GM03348 (cell line): ENCODE results near the gene STIP1.

Source experiments
- DNase-seq: peaks from one replicate; pipeline ENCODE4 v3.0.0; 2012; ENCODE audit warnings: low spot score

STIP1 gene

DNA sequence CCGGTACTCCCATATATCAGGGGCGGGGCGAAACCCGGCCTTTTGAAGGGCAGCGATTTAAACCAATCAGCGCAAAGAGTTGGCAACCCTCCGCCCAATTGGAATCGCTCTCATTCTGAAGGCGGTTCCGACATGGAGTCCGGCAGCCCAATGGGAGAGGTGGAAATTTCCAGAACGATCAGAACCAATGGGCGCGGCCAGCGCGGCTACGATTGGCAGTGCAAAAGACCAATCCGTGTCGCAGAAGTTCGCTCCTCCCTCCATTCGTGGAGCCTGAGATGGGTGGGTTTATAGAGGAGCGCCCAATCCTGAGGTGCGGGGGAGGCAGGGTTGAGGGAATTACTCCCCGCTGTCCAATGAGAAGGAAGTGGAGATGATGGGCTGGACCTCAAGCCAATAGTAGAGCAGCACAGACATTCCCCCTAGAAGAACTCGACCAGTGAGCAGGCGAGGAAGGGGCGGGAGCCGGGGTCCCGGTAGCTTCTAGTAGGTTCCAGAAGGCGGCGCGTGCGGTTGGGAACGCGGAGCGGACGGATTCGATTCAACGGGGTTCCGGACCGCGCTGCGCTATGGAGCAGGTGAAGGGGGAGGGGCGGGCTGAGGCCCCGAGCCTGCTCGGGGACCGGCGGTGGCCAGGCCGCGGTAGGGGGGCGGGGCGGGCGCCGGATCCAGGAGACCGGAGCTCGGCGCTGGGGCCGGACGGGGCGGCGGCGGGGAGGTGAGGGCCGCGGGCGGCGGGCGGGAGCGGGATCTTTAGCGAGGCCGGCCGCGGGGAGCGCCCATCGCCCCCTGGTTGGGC, at the start of gene STIP1:
TSS of gene STIP1 (plus strand) at position 479 of the 799 bp plus-strand sequence. CDS start at position 570, 91 bp downstream.
- DNase-seq: peak; percentile 99

DNA sequence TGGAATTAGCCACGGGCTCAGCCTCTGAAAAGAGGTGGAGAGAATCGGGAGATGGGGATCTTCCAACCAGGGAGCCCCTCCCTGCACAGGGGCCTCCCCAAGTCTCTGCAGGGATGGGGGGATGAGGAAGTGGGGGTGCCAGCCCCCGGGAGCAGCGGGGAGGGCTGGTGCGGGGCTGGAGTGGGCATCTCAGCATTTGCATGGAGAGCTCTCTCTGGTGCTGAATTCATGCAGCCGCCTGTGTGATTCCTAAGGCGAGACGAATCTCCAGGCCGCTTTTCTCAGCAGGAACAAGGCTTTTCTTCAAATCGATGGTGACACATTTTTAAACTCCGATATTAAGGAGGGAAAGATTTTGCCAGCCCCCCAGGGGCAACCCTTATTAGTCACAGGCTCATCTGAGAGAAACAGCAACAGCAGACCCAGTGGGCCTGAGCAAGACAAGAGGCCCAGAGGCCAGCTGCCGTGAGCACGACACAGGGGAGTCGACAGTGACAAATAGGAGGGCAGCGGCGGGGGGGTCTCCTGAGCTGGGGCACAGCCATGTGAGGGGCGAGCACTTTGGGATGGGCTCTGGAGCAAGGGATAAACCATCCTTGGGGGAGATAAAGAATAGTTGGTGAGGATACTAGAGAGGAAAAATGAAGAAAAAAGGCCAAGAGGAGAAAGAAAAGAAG, 49.1 kb upstream of the STIP1 start:
- DNase-seq: no peak

DNA sequence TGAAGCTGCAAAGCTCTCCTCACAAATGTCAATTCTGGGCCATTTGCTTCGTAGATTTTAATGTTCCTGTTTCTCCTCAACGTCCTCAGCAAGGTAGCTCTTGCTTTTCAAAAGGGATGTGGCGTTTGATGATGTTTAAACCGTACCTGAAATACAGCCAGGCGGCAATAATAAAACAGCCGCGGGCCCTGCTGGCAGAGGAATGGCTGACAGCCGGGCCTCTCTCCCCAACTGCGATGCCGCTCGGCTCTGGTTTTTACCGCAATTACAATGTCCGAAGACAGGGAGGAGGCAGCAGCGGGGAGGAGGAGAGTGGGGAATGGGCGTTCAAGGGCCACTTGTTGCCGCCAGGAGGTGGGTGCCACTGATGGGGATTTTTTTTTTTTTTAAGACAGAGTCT, 47.6 kb upstream of the STIP1 start:
- no peak for DNase-seq

DNA sequence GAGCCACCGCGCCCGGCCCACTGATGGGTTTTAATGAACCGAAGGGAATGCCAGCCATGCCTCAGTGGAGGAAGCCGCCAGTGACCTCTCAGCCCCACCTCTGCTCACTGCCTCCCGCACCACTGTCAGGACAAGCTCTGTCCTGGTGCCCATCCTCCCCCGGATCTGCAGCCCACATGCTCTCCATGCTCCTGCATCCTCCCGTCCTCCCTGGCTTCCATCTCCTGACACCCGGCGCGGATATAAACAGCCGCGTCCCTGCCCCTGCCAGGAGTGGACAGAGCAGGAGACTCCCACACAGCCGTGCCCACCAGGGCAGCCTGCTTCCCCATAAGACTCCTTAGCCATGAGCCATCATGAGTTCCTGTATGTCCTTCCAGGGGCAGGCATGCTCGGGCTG, 46.9 kb upstream of the STIP1 start:
- no peak for DNase-seq

DNA sequence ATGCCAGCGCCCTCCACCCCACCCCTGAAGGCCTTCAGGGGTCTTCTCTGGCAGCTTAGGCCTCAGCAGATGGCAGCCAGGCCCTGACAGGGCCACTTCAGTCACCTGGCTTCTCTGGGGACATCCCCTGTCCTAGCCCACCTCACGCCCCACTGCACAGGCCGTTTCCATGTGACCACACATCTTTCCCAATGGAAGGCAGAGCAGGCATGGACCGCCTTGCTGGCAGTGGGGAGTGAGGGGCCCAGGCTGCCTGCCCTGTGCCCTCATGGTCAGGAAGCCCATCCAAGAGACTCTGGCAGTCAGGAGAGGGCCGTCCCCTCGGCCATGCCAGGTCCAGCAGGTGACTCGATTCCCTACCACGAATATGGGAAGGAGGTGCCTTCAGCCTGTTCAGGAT, 45.9 kb upstream of the STIP1 start:
- no peak for DNase-seq

DNA sequence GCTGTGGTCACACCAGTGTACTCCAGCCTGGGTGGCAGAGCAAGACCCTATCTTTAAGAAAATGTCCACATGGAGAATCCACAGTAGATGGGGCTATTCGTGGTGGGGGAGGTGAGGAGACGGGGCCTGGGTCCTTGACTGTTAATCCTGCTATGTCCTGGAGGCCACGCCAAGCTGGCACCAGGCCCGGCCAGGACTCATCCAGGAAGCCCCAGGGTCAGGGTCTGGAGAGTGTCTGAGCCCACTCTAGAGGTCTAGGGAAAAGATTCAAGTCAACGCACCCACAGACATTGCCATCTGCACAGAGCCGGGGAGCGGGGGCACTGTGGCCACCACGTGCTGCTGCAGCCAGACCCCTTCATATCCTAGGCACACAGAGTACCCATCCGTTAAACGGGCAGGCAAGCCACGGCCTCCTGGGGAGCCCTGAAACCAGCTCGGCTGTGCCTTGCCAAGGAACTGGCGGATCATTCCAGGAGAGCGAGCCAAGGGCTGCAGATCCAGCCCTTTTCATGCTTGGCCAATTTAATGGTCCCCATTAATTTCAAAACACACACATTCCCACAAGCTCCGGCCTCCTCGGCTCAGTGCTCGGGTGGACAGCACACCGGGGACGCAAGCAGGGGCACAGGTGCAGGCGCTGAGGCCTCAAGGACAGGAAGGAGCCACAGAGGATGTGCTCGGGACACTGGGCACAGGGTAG, 44.7 kb upstream of the STIP1 start:
- no peak for DNase-seq

DNA sequence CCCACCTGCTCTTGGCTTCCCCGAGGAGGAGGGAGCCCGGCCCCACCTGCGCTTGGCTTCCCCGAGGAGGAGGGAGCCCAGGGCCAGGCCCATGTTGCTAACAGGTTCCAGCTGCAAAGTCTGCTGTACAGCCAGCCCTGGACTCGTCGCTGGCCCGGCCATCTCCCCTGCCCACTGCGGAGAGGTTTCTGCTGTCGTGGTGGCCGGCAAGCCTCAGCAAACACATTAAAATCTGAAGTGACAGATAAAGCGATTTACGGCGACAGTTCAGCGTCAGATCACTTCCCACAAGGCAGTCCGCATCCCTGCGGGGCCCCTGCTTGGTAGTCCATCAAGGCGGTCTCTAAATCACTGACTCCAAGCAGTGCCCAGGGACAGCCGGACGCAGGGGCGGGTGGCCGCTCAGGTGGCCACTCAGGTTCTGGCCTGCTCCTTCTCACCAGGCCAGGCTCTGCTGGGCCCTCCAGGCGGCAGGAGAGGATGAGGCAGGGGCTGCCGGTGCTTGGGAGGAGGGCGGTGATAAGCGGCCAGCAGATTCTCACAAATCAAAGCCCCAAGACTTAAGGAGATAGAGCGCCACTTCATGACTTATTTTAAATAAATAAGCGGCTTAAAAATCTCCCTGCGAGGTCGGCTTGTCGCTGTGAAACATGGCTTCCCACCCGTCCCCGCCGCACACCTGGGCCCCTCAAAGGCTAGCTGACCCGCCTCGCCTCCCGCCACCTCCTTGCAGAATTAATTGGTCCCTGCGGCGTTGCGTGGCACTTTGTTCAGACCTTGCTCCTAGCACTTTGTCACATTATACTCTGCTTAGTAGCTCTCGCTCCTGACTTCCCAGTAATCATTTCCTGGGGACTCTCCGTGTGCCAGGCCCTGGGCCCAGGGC, 41.1 kb upstream of the STIP1 start:
- DNase-seq: no peak

DNA sequence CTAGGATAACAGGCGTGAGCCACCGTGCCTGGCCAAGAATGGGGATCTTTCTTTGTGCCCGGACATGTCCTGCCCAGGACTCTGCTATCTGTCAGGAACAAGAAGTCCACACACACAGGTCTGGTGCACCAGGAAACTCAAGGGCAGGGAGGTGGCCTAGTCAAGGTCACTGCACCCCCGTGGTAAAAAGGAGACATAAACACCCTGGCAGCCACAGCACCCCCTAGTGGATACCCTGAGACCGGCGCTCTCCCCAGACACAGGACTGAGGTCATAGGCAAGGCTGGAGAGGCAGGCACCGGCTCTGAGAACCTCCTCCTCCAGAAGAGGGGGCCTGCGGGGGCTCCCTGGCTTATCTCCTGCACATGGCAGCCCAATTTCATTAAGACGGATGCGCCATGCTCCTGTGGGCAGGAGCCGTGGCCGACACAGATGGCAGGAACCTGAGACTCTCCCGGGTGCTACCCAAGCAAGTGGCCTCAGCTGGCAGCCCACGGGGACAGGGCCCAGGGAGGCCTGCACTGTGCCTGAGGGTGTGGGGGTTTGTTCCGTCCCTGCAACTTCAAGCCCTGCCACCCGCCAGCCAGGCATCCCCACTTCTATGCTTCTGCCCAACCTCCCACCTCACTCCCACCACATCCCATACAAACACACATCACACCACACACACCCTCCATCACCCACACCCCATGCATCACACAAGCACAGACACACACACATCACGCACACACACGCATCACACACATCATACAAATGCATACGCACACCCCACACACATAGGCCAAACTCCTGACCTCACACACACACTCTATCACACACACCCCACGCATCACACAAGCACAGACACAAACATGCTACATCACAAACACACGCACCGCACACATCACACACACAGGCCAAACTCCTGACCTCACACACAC, 39.7 kb upstream of the STIP1 start:
- peak; percentile 84 for DNase-seq

DNA sequence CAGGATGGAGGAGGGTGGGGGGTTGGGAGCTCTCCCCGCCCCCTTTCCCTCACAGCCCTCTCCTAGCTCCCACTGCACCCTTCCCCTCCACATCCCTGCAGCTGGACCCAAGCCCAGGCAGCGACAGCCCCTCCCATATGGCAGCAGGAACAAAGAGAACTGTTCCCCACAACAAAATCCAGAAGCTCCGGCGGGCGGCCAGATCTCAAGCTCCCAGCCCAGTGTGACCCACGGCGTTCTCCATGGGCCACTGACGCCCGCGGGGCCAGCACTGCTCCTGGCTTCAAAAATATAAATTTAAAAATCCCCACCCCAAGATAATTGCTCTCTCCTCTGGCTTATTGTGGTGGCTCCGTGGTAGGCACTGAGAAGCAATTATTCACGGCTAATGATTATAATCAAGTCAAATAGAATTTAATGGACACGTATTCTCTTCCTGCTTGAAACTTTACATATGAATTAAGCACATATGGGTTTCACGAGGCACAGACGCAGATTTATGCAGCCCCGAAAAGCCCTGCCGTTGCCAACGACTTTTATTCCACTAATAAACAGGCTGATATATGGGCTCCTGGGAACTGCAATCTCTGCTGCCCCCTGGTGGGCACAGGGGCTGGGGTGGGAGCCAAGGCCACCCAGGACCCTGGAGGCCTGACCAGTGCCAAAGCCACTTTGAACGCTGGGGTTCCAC, 37.6 kb upstream of the STIP1 start:
- peak; percentile 93 for DNase-seq

DNA sequence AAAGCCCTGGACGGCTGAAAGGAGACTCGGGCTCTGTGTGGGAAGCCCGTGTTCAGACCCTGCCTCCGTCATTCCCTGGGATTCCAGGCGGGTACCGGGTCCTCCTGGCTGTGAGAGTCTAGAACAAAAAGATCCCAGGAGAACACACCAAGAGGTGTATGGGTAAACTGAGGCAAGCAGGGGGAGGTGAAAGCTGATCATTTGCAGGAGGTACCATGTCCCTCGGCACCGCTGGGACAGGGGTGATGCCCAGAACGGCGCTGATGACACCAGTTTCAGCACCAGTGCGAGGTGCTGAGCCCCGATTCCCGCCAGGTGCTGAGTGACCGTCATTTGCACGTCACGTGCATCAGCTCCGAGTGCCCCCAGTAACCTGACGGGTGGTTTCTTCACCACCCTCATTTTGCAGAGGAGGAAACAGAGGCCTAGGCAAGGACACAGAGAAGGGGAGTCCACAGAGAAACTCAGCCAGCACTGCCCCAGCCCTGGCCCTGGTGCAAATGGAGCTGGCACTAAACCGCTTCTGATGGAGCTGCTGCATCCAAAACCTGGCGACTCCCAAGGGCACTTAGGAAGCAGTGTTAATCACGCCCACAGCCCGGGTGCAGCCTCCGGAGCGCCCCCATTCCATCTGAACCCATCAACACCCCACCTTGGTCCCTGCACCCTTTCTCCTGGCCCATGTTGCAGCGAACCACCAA, 36.9 kb upstream of the STIP1 start:
- no peak for DNase-seq

DNA sequence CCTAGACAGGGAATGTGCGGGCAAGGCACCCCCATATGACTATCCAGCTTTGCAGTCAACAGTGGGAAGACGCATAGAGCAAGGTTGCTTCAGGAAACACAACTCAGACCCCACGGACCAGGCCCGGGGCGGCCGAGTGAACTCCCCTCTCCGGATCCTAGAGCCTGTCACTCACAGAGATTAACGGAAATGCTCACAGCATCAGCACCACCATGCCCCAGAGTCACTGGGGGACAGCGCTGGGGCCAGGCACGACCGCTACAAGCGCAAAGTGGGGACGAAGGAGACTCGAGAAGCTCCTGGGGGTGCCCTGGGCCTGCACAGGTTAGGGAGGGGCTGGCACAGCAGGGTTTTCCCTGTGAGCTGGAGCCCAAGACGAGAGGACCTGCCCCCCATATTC, 35.9 kb upstream of the STIP1 start:
- DNase-seq: no peak

DNA sequence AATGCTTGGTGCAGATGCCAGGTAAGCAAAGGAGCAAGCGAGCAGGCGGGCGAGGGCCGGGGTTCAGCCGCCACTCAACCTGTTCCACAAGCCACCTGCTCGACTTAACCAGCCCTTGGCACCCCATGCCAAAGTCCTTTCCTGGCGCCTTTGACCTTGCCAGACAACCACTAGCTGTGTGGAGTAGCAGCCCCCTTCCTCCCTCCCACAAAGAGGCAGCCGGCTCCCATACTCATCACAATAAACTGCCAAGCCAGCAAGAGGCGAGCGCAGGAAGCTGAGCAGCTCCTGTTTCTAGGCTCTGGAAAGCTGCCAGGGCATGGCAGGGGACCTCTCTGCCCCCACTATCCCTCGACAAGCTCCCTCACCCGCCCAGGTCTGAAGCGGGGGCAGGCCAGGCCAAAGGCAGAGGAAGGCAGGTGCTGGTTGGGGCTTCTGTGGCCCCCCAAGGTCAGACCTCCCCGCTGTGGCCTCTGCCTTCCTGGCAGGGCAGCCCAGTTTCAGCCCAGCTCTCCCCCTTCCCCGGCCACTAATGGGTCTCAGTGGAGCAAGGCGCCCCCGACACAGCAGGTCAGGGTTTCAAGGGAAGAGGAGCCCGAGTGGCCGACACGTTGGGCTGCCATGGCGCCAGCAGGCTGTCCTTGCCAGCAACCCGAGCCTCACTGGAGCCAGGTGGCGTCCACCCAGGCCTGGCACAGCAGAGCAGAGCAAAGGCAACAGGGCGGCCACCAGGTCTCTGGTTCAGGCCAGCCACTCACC, 35.3 kb upstream of the STIP1 start:
- no peak for DNase-seq

DNA sequence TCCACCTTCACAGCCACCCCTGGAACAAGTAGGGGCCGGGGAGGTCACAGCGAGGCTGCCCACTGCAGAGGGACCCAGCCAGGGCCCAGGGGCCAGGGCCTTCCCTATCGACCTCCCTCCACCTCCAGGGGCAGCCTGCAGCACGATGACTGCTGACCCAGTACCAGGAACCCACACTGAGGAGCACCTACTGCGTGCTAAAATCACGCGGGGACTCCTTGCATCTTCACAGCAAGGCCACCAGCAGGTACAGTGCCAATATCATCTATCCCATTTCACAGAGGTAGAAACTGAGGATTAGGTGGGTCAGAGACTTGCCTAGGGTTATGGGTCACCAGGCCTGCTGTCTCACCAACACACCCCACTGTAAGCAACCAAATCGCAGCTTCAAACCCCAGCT, 34.6 kb upstream of the STIP1 start:
- no peak for DNase-seq

DNA sequence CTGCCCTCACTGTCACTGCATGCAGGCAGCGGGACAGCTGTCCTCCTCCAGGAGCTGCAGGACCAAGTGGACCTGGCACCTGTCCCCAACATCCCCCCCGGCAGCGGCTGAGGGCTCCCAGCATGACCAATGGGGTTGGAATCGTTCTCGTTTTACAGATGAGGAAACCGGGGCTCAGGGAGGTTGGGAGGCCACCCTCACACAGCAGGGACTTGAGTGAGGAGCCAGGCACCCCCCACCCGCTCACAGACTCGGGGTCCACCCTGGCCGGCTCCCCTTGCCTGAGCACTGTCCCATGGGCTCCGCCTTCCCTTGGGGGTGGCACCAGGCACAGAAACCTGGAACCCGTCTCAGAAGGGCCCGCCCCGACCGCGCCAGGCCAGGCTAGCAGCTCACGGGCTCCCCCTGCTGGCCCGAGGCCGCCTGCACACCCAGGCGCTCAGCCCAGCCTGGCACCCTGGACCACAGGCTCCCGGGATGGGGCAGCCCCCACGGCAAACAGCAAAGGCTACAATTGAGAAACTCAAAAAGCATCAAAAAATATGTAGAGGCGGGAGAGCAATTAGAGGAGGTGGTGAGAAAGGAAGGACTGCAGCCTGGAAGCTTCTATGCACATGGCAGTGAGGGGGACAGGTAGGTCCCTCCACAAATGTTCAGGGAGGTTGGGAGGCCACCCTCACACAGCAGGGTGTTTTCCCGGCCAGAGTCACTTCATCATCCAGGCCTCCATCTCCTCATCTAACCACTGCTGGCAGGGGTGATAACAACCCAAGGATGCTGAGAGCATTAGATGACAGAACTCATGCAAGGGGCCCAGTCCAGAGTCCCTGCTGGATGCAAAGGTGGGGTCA, 32.9 kb upstream of the STIP1 start:
- DNase-seq: peak; percentile 96

DNA sequence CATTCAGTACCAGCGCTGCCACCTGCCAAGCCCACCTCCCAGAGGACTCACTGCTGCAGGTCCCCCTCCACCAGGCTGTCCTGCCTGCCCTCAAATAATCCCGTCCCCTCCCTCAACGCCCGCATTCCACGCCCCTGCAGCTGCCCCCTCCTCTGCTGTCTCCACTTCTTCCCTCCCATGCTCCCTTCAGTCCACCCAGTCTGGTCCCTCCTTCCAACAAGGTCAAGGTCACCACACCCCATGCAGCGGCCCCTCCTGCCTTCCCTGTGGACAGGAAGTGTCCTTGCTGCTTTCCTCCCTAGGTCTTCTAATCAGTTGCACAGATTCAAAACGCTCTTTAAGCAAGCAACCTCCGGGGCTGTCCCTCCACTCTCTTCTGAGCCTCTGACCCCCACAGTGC, 32.2 kb upstream of the STIP1 start:
- no peak for DNase-seq

DNA sequence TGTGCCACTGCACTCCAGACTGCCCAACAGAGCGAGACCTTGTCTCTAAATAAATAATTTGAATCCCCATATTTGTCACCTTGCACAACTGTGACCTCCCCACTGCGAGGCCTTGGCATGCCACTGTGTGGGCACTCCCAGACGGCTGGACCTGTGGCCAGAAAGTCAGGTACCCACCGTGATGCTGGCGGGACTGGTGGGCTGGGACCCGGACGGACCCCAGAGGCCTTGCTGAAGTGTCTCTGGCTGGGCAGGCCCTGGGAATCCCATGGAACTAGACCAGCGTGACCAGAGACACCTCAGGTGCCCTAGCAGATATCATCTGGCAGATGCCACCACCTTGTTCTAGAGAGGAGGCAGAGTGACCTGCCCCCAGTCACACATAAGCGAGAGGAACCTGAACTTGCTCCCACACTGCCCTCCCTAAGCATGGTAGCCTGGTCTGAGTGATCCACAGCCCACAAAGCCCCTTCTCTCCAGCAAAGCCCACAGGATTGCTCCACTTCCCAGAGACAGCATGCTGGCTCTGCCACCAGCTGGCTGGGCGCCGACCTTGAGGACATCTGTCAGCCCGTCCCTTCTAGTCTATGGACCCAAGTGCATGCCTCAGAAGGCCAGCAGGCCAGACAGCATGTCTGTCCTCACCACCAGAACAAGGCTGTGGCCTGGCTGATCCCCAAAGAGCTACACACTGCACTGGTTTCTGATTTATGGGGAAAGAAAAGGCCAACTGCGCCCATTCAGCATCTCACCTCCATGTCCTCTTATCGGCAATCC, 29.5 kb upstream of the STIP1 start:
- DNase-seq: no peak
